NT2/D1 (cell line): ENCODE measurements around the gene LEFTY1.

Source experiments
- DNase-seq: peaks from one replicate; pipeline ENCODE4 v3.0.0-alpha.2; 2011; ENCODE audit warnings: low read depth, low spot score
- H3K27me3 ChIP-seq: 2 replicates; pipeline ENCODE4 v1.6.0; 2011; ENCODE audit warnings: mild to moderate bottlenecking; ENCODE audit not compliant: insufficient read length, insufficient read depth
- H3K36me3 ChIP-seq: 2 replicates; pipeline ENCODE4 v1.6.1; 2011; ENCODE audit warnings: mild to moderate bottlenecking, low read length, mixed read lengths; ENCODE audit not compliant: insufficient read depth, insufficient read length
- H3K4me1 ChIP-seq: 2 replicates; pipeline ENCODE4 v1.5.1; 2011; ENCODE audit not compliant: insufficient read depth, insufficient read length
- H3K4me3 ChIP-seq: 2 replicates; pipeline ENCODE4 v1.5.1; 2011; ENCODE audit warnings: low read depth; ENCODE audit not compliant: insufficient read length
- H3K9ac ChIP-seq: 2 replicates; pipeline ENCODE4 v1.6.0; 2011; ENCODE audit warnings: low read depth; ENCODE audit not compliant: insufficient read length
- H3K9me3 ChIP-seq: 2 replicates; pipeline ENCODE4 v1.5.1; 2011; ENCODE audit warnings: mild to moderate bottlenecking, low read length; ENCODE audit not compliant: insufficient read depth
- SUZ12 ChIP-seq: IDR thresholded peaks from 2 replicates; pipeline ENCODE4 v1.6.1; 2011; ENCODE audit not compliant: insufficient read length, insufficient read depth; ENCODE audit errors: extremely low read depth
- YY1 ChIP-seq: IDR thresholded peaks from 2 replicates; pipeline ENCODE4 v1.6.1; 2011; ENCODE audit not compliant: insufficient read length, insufficient read depth
- ZNF274 ChIP-seq: IDR thresholded peaks from 2 replicates; pipeline ENCODE4 v1.6.1; 2011; ENCODE audit warnings: mild to moderate bottlenecking, low read depth, low read length

Gene LEFTY1

DNA sequence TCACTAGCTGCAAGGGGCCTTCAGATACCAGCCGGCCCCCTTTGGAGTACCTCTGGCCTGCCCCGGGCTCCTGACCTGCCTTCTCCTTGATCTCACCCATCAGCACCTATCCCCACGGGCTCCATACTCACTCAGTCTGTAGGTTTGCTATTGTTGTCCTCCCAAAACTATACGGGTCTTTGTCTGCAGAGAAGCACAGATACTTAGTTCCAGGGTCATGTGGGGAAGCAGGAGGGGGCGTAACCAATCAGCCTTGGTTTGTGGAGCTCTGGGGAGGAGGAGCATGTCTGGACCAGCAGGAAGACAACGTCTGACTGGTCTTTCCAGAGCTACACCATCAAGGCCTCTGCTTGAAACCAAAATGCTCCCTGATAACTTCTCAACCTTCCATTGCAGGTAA lies 22.0 kb downstream of the LEFTY1 start:
- H3K27me3 ChIP-seq: no peaks in the 10 kb centered on the region
- no peak for DNase-seq
- peaks cover 73% of the 10 kb centered on the region for H3K36me3 ChIP-seq
- no peaks in the 10 kb centered on the region for H3K4me1 ChIP-seq
- TF ChIP-seq SUZ12 (no peak), YY1 (no peak), ZNF274 (no peak)
- H3K9ac ChIP-seq: no peak overlapping the region
- H3K4me3 ChIP-seq: no peak overlapping the region
- no peaks in the 10 kb centered on the region for H3K9me3 ChIP-seq

GRCh38 chr1:225866061-225866837 lies 22.7 kb downstream of the LEFTY1 start:
- Histone ChIP-seq H3K9me3 (no peaks in the 10 kb centered on the region), H3K4me3 (no peak overlapping the region), H3K4me1 (no peaks in the 10 kb centered on the region), H3K36me3 (peaks cover 73% of the 10 kb centered on the region), H3K27me3 (no peaks in the 10 kb centered on the region), H3K9ac (no peak overlapping the region)
- DNase-seq: no peak
- TF ChIP-seq YY1 (no peak), ZNF274 (no peak), SUZ12 (no peak)

DNA sequence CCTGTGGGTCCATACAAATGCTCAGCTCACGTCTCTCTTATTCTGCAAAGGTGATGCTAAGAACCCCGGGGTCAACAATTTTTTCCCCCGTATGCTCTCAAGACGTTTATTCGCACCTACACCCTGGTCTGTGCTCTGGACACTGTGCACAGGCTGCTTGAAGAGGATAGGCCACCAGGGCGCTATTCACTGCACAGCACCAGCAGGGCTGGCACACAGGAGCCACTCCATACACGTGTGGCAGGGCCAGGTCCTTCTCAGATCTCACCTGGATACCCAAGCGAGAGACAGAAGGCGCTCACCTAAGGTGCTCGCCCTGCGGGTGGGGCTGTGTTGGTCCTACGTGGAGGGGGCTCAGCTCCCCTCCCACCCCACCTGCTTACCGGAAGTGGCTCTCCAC lies 23.4 kb downstream of the LEFTY1 start:
- Histone ChIP-seq H3K9me3 (no peaks in the 10 kb centered on the region), H3K9ac (no peak overlapping the region), H3K4me1 (no peaks in the 10 kb centered on the region), H3K36me3 (peaks cover 73% of the 10 kb centered on the region), H3K4me3 (no peak overlapping the region), H3K27me3 (no peaks in the 10 kb centered on the region)
- DNase-seq: no peak
- no peak for TF ChIP-seq YY1
- no peak for TF ChIP-seq SUZ12
- no peak for TF ChIP-seq ZNF274

GRCh38 chr1:225863167-225863566 lies 25.8 kb downstream of the LEFTY1 start:
- Histone ChIP-seq H3K27me3 (no peaks in the 10 kb centered on the region), H3K4me1 (no peaks in the 10 kb centered on the region), H3K36me3 (peaks cover 75% of the 10 kb centered on the region), H3K4me3 (no peak overlapping the region), H3K9me3 (no peaks in the 10 kb centered on the region), H3K9ac (no peak overlapping the region)
- TF ChIP-seq YY1 (no peak), ZNF274 (no peak), SUZ12 (no peak)
- DNase-seq: no peak

GRCh38 chr1:225862581-225862950 lies 26.4 kb downstream of the LEFTY1 start:
- Histone ChIP-seq H3K4me1 (no peaks in the 10 kb centered on the region), H3K27me3 (no peaks in the 10 kb centered on the region), H3K9me3 (no peaks in the 10 kb centered on the region), H3K9ac (no peak overlapping the region), H3K4me3 (no peak overlapping the region), H3K36me3 (peaks cover 73% of the 10 kb centered on the region)
- TF ChIP-seq YY1 (no peak), SUZ12 (no peak), ZNF274 (no peak)
- DNase-seq: no peak

GRCh38 chr1:225861834-225862580 lies 26.9 kb downstream of the LEFTY1 start:
- no peak for TF ChIP-seq ZNF274
- no peak for TF ChIP-seq SUZ12
- TF ChIP-seq YY1: no peak
- no peaks in the 10 kb centered on the region for H3K27me3 ChIP-seq
- no peaks in the 10 kb centered on the region for H3K9me3 ChIP-seq
- peaks cover 73% of the 10 kb centered on the region for H3K36me3 ChIP-seq
- no peak for DNase-seq
- no peak overlapping the region for H3K9ac ChIP-seq
- H3K4me1 ChIP-seq: no peaks in the 10 kb centered on the region
- H3K4me3 ChIP-seq: no peak overlapping the region

- Histone ChIP-seq H3K4me1 (no peaks in the 10 kb centered on the region), H3K9me3 (no peaks in the 10 kb centered on the region), H3K9ac (no peak overlapping the region), H3K36me3 (peaks cover 73% of the 10 kb centered on the region), H3K4me3 (no peak overlapping the region), H3K27me3 (no peaks in the 10 kb centered on the region)
- no peak for TF ChIP-seq YY1
- no peak for TF ChIP-seq ZNF274
- no peak for TF ChIP-seq SUZ12
- DNase-seq: no peak
These were observed 28.0 kb downstream of the LEFTY1 start for GRCh38 chr1:225860876-225861441.
